Spleen (tissue), 11 donors: Measurements from ENCODE around the gene KRT78. TPM values are rescaled to one million over a fixed set of nuclear protein-coding genes. Genes with fewer than 3 reads are reported as not detected.

ENCODE experiments used
- DNase-seq: peaks from one replicate; pipeline ENCODE4 v3.0.0-alpha.2; 2020
- H3K27ac ChIP-seq, 8 donors: fragments of 200-600 bp; sonication (generic) in 7 of 8; 1 replicate in 4 of 8; 2 replicates in 4 of 8; pipeline versions ENCODE4 v1.5.0 to v1.8.0; 2016 to 2021; ENCODE audit warnings: inconsistent platforms in 4 of 8, mild to moderate bottlenecking in 4 of 8, moderate library complexity in 1 of 8
- H3K27me3 ChIP-seq, 7 donors: fragments of 200-600 bp; sonication (generic) in 6 of 7; replicated peaks in 1 of 7; 1 replicate in 4 of 7; 2 replicates in 3 of 7; pipeline versions ENCODE4 v1.5.0 to v1.8.0; 2016 to 2021; ENCODE audit warnings: inconsistent platforms in 3 of 7, mild to moderate bottlenecking in 1 of 7
- H3K36me3 ChIP-seq, 6 donors: fragments of 200-600 bp; sonication (generic) in 5 of 6; 1 replicate in 4 of 6; 2 replicates in 2 of 6; pipeline versions ENCODE4 v1.5.0 to v1.8.0; 2016 to 2021; ENCODE audit warnings: inconsistent platforms in 2 of 6
- H3K4me1 ChIP-seq, 6 donors: fragments of 200-600 bp; sonication (generic) in 5 of 6; 1 replicate in 3 of 6; 2 replicates in 3 of 6; pipeline versions ENCODE4 v1.5.0 to v1.8.0; 2016 to 2021; ENCODE audit warnings: inconsistent platforms in 3 of 6
- H3K4me3 ChIP-seq, 8 donors: fragments of 200-600 bp; sonication (generic) in 7 of 8; 1 replicate in 4 of 8; 2 replicates in 4 of 8; pipeline versions ENCODE4 v1.5.0 to v1.8.0; 2016 to 2021; ENCODE audit warnings: inconsistent platforms in 4 of 8, mild to moderate bottlenecking in 4 of 8, moderate library complexity in 2 of 8
- H3K9me3 ChIP-seq, 8 donors: fragments of 200-600 bp; sonication (generic) in 7 of 8; 1 replicate in 4 of 8; 2 replicates in 4 of 8; pipeline versions ENCODE4 v1.5.0 to v1.8.0; 2016 to 2021; ENCODE audit warnings: inconsistent platforms in 4 of 8
- POLR2A ChIP-seq, 3 donors: fragments of 450-650 bp; IDR thresholded peaks; one replicate each; pipeline ENCODE4 v1.5.1; 2017; ENCODE audit warnings: antibody characterized with exemption in 3 of 3, mild to moderate bottlenecking in 1 of 3
- POLR2AphosphoS5 ChIP-seq, 3 donors: sonication (generic); formaldehyde crosslinking; IDR thresholded peaks; one replicate each; pipeline ENCODE4 v1.5.1; 2017; ENCODE audit warnings: antibody characterized with exemption in 3 of 3
- WGBS, 5 donors: extraction: QIAGEN DNeasy Blood & Tissue Kit in 3 of 5; methylation state at CpG; one replicate each; pipeline versions ENCODE4 v1.1.5 to v1.1.7; 2013 to 2018; 5-methylcytosine and 5-hydroxymethylcytosine counted together
- intact Hi-C: fragments of 100-400 bp; cut with DNase I; formaldehyde crosslinking; loops from one replicate; pipeline ENCODE4 v1.15.0; 2023; ENCODE audit warnings: low total_unique reads
- polyA plus RNA-seq, 3 donors: library from polyadenylated mRNA; stranded (reverse); fragments of 200-250 nt; gene quantifications; one replicate each; pipeline ENCODE4 v1.2.1, GENCODE V29; 2013
- total RNA-seq, 7 donors: library from RNA; depleted of rRNA in 3 of 7; stranded (reverse); fragments of >200 nt in 3 of 7; fragmentation: NEBNext Ultra II Directional in 4 of 7; extraction: Animal tissue kit (Norgen Biotek cat#: 25700) in 4 of 7; gene quantifications; one replicate each; pipeline versions ENCODE4 v1.1.0 to v1.2.1, GENCODE V29; 2016 to 2021
- TF ChIP-seq, protein P1 (sequence below), 11 experiments: fragments of 200-600 bp in 7 of 11; fragments of 450-650 bp in 4 of 11; sonication (generic) in 4 of 11; IDR thresholded peaks in 8 of 11; conservative IDR thresholded peaks in 3 of 11; 1 replicate in 7 of 11; 2 replicates in 4 of 11; pipeline versions ENCODE4 v1.4.0 to v1.8.0; 2016 to 2021; ENCODE audit warnings: antibody characterized with exemption in 11 of 11, inconsistent platforms in 4 of 11, mild to moderate bottlenecking in 1 of 11
- donor health status: healthy with polysubstance abuse.
- donor health status: DM: no; HTN: no; CAD: no; lungs with moderate emphysema.
- donor health status: DM: no; HTN: no; CAD: no.
- donor health status: Bipolar disorder and iron deficiency.
- donor health status: healthy.
- donor health status: DM: no; HTN: no; CAD: no.
- donor health status: DM: yes; HTN: yes; CAD: no.

KRT78 gene
- total and polyA plus RNA-seq, 10 donors = 0.24 to 0.83 TPM; not detected in 8

DNA sequence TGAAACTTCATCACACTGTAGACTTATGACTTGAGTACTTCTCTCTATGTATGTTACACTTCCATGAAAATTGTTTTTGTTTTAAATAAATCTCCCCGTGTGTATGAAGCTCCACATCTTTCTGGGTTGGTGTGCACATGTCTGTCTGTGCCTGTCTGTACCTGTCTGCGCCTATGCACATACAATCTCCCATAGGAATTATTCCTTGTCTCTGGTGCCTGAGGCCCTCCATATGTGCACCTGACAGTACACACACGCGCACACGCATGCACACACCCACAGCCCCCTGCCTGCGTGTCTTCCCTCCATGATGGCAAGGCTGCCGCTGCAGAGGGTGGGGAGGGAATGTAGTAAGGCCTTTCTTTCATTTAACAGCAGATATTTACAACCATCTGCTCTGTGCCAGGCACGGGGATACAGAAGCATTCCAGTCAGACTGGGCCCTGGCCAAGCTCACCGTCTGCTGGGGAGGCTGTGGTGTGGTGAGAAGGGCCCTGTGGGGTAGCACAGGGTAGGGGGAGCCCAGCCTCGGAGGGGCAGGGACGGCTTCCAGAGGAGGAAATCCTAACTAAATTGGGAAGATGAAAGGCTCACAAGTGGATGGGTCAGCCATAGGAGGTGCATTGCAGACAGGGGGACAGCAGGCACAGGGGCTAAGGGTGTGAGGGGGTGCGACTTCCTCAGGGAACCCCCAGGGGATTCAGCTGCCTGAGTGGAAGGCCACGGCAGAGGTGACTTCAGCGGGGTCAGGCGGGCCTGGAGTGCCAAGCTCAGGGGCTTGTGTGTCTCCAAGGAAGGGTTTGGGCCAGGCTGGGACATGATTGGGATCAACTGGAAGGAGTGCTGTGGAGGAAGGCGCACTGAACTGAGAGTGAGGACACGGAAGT lies 30.0 kb upstream of the KRT78 start:
- no peak for DNase-seq

DNA sequence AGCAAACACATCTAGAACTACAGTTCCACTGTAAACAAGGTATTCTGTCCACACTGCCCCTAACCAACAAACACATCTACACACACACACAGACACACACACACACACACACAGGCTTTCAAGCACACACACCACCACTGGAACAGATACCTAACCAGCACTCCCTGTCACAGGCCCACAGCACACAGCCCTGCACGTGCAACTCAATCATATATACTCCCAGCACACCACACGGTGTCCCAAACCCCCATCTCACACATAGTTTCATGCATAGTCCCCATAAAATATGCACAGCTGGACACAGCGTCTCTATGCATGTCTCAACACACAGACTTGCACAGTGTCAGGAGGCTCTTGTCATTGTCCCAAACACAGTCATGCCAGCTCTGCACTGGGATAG lies 28.4 kb upstream of the KRT78 start:
- WGBS, 5 donors = 66 to 86% (median 80%) methylated on average over 3 of the region's 3 CpGs
- peaks cover 0 to 55% (median 0%) of the 10 kb centered on the region in 7 donors for H3K27me3 ChIP-seq
- intact Hi-C loops = loop anchor here (5.0 kb wide), 2 partner anchors 505 to 705 kb away; no protein-coding TSS in a partner anchor

More for the DNA sequence above, 30.0 kb upstream of the KRT78 start:
- intact Hi-C loops = loop anchor here (5.0 kb wide), 2 partner anchors 506 to 706 kb away; no protein-coding TSS in a partner anchor
- Histone ChIP-seq H3K27ac (peak overlapping the region in 1 of 8 donors; percentile 7), H3K4me3 (peak overlapping the region in 1 of 8 donors; percentile 54), H3K4me1 (peaks cover 3 to 30% (median 19%) of the 10 kb centered on the region in 6 donors), H3K27me3 (peaks cover 0 to 59% (median 0%) of the 10 kb centered on the region in 7 donors), H3K9me3 (no peaks in the 10 kb centered on the region), H3K36me3 (no peaks in the 10 kb centered on the region)
- TF ChIP-seq POLR2A (IDR thresholded peaks at IDR 0.05) (no peak), POLR2AphosphoS5 (IDR thresholded peaks at IDR 0.05) (no peak)
- TF ChIP-seq, protein P1, sequence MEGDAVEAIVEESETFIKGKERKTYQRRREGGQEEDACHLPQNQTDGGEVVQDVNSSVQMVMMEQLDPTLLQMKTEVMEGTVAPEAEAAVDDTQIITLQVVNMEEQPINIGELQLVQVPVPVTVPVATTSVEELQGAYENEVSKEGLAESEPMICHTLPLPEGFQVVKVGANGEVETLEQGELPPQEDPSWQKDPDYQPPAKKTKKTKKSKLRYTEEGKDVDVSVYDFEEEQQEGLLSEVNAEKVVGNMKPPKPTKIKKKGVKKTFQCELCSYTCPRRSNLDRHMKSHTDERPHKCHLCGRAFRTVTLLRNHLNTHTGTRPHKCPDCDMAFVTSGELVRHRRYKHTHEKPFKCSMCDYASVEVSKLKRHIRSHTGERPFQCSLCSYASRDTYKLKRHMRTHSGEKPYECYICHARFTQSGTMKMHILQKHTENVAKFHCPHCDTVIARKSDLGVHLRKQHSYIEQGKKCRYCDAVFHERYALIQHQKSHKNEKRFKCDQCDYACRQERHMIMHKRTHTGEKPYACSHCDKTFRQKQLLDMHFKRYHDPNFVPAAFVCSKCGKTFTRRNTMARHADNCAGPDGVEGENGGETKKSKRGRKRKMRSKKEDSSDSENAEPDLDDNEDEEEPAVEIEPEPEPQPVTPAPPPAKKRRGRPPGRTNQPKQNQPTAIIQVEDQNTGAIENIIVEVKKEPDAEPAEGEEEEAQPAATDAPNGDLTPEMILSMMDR (IDR thresholded peaks at IDR 0.05 in 8 of 11, conservative IDR thresholded peaks at IDR 0.05 in 3 of 11) = no peak
- 78 to 87% (median 82%) methylated on average over 15 to 17 of the region's 17 CpGs for WGBS, 5 donors

DNA sequence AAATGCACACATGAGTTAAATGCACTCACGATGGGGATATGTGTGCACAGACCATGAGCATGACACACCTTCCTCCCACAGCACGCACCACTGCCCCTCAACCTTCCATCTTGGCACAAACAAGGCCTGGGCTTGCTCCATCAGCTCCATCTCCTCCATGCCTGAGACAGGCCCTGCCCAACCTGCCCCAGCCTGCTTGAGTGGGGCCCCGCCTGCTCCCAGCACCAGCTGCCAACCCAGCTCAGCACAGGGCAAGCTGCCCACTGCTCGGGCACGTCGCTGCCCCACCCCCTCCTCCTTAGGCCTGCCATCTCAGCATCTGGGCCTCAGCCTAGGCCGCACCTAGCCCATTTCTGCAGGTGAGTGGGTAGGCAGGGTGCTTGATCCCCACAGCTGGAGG lies 27.6 kb upstream of the KRT78 start:
- H3K4me1 ChIP-seq = peaks cover 5 to 44% (median 26%) of the 10 kb centered on the region in 6 donors
- no peak for DNase-seq
- no peak overlapping the region for H3K4me3 ChIP-seq
- intact Hi-C loops = loop anchor here (5.0 kb wide), 2 partner anchors 504 to 704 kb away; no protein-coding TSS in a partner anchor
- H3K36me3 ChIP-seq = no peaks in the 10 kb centered on the region
- 79 to 89% (median 84%) methylated on average over 7 of the region's 7 CpGs for WGBS, 5 donors
- TF ChIP-seq, protein P1 (IDR thresholded peaks at IDR 0.05 in 8 of 11, conservative IDR thresholded peaks at IDR 0.05 in 3 of 11) = no peak
- no peak for TF ChIP-seq POLR2AphosphoS5 (IDR thresholded peaks at IDR 0.05)
- no peak for TF ChIP-seq POLR2A (IDR thresholded peaks at IDR 0.05)
- H3K27me3 ChIP-seq = peaks cover 0 to 48% (median 0%) of the 10 kb centered on the region in 7 donors
- no peak overlapping the region for H3K27ac ChIP-seq
- H3K9me3 ChIP-seq = no peaks in the 10 kb centered on the region

More for the DNA sequence above, 28.4 kb upstream of the KRT78 start:
- Histone ChIP-seq H3K36me3 (no peaks in the 10 kb centered on the region), H3K4me3 (no peak overlapping the region), H3K4me1 (peaks cover 3 to 37% (median 24%) of the 10 kb centered on the region in 6 donors), H3K9me3 (no peaks in the 10 kb centered on the region), H3K27ac (no peak overlapping the region)
- no peak for DNase-seq
- TF ChIP-seq POLR2AphosphoS5 (IDR thresholded peaks at IDR 0.05) (no peak), POLR2A (IDR thresholded peaks at IDR 0.05) (no peak)
- TF ChIP-seq, protein P1 (IDR thresholded peaks at IDR 0.05 in 8 of 11, conservative IDR thresholded peaks at IDR 0.05 in 3 of 11) = no peak
